ENCODE results near the gene B4GALT6. TPM values are rescaled to one million over a fixed set of nuclear protein-coding genes. Genes with fewer than 3 reads are reported as not detected.

Gene B4GALT6
- total and polyA plus RNA-seq, 2 of the 4 experiments (the other 2 are of a cell fraction) = 1.1 to 3.9 TPM

DNA sequence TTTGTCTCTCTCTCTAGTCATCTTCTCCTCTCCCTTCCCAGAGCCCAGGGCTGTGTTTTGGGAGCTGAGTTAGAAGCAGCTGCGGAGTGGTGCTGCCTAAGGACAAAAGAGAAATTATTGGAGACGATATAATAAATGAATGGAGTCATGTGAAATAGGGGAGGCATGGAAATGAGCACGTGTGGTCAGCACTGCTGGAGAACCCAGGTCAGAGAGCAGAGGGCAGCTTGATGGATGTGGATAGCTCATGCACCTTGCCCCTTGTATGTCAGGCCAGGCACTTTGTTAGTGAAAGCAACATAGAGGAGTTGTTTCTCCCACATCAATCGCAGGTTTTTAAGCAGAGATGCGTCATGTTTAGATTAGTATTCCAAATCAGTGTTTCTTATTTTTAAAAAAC is 77.0 kb downstream of the B4GALT6 start:
- in situ Hi-C loops (cut with MboI; ENCODE audit: low sequenced_read_pairs) = no loop called here
- WGBS, 2 experiments (ENCODE audit: extremely low coverage in 2 of 2, insufficient read length in 1 of 2) = 20% methylated on average over 1 of the region's 5 CpGs; no CpG with 5 or more reads in 1 of the 2 experiments
- no peak overlapping the region for H2AK5ac ChIP-seq (ENCODE audit: low read depth, low read length)
- no peaks in the 10 kb centered on the region for H3K27me3 ChIP-seq (ENCODE audit: control insufficient read depth, insufficient read depth, low read length)
- H3K4ac ChIP-seq (ENCODE audit: low read depth, low read length) = no peak overlapping the region
- H3K56ac ChIP-seq (ENCODE audit: extremely low read depth, insufficient read depth, low read length) = no peak overlapping the region
- H4K8ac ChIP-seq (ENCODE audit: low read depth in 2 of 2, low read length in 2 of 2) = no peak overlapping the region
- no peak overlapping the region for H3K27ac ChIP-seq (ENCODE audit: insufficient read depth, low read length)
- dilution Hi-C loops (cut with HindIII; ENCODE audit: low sequenced_read_pairs, unreplicated experiment) = no loop called here
- ATAC-seq (ENCODE audit: low read depth) (no peak), DNase-seq (no peak)
- H2BK15ac ChIP-seq (ENCODE audit: low read depth, low read length) = no peak overlapping the region
- no peak overlapping the region for H3K9ac ChIP-seq (ENCODE audit: low read depth, low read length)
- no peak overlapping the region for H4K5ac ChIP-seq (ENCODE audit: low read depth, low read length)
- no peak overlapping the region for H2BK120ac ChIP-seq (ENCODE audit: low read depth, low read length)
- H3K4me2 ChIP-seq (ENCODE audit: low read depth, low read length) = no peak overlapping the region
- TF ChIP-seq RFX5 (IDR thresholded peaks at IDR 0.05; ENCODE audit: low read depth, low read length) (no peak), FOS (IDR thresholded peaks at IDR 0.05; ENCODE audit: low read depth, low read length) (no peak), POLR2A (IDR thresholded peaks at IDR 0.05; ENCODE audit: low read depth, low read length) (no peak), MXI1 (IDR thresholded peaks at IDR 0.05; ENCODE audit: borderline replicate concordance, low read depth, low read length) (no peak), SMC3 (IDR thresholded peaks at IDR 0.05; ENCODE audit: low read depth, low read length) (no peak), CEBPB (IDR thresholded peaks at IDR 0.05; ENCODE audit: low read depth, low read length) (no peak), BHLHE40 (IDR thresholded peaks at IDR 0.05; ENCODE audit: low read depth, low read length) (no peak), RCOR1 (IDR thresholded peaks at IDR 0.05; ENCODE audit: insufficient replicate concordance, low read length) (no peak), MAFK (IDR thresholded peaks at IDR 0.05; ENCODE audit: low read depth, low read length) (no peak)
- TF ChIP-seq, protein P1, sequence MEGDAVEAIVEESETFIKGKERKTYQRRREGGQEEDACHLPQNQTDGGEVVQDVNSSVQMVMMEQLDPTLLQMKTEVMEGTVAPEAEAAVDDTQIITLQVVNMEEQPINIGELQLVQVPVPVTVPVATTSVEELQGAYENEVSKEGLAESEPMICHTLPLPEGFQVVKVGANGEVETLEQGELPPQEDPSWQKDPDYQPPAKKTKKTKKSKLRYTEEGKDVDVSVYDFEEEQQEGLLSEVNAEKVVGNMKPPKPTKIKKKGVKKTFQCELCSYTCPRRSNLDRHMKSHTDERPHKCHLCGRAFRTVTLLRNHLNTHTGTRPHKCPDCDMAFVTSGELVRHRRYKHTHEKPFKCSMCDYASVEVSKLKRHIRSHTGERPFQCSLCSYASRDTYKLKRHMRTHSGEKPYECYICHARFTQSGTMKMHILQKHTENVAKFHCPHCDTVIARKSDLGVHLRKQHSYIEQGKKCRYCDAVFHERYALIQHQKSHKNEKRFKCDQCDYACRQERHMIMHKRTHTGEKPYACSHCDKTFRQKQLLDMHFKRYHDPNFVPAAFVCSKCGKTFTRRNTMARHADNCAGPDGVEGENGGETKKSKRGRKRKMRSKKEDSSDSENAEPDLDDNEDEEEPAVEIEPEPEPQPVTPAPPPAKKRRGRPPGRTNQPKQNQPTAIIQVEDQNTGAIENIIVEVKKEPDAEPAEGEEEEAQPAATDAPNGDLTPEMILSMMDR (conservative IDR thresholded peaks at IDR 0.05; ENCODE audit: low read depth, low read length) = no peak
- TF ChIP-seq, protein P2, sequence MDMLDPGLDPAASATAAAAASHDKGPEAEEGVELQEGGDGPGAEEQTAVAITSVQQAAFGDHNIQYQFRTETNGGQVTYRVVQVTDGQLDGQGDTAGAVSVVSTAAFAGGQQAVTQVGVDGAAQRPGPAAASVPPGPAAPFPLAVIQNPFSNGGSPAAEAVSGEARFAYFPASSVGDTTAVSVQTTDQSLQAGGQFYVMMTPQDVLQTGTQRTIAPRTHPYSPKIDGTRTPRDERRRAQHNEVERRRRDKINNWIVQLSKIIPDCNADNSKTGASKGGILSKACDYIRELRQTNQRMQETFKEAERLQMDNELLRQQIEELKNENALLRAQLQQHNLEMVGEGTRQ (IDR thresholded peaks at IDR 0.05; ENCODE audit: low read depth, low read length) = no peak
- TF ChIP-seq, protein P3, sequence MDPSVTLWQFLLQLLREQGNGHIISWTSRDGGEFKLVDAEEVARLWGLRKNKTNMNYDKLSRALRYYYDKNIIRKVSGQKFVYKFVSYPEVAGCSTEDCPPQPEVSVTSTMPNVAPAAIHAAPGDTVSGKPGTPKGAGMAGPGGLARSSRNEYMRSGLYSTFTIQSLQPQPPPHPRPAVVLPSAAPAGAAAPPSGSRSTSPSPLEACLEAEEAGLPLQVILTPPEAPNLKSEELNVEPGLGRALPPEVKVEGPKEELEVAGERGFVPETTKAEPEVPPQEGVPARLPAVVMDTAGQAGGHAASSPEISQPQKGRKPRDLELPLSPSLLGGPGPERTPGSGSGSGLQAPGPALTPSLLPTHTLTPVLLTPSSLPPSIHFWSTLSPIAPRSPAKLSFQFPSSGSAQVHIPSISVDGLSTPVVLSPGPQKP (IDR thresholded peaks at IDR 0.05; ENCODE audit: borderline replicate concordance, low read depth, low read length) = no peak
- no peak overlapping the region for H2AFZ ChIP-seq (replicated peaks; ENCODE audit: low read length, poor library complexity)
- no peaks in the 10 kb centered on the region for H4K20me1 ChIP-seq (ENCODE audit: insufficient read depth, low read length)
- no peak overlapping the region for H2AK9ac ChIP-seq (replicated peaks; ENCODE audit: low read depth, low read length, poor library complexity)
- intact Hi-C loops (cut with micrococcal nuclease) = no loop called here
- CTCF ChIA-PET = no interaction called here
- H3K79me1 ChIP-seq (ENCODE audit: low read depth in 1 of 2, low read length in 2 of 2) = no peaks in the 10 kb centered on the region
- no peak overlapping the region for H2BK5ac ChIP-seq (ENCODE audit: low read depth, low read length, poor library complexity, severe bottlenecking)
- no peaks in the 10 kb centered on the region for H3K9me1 ChIP-seq (ENCODE audit: insufficient read depth, low read length)
- no peak overlapping the region for H3K18ac ChIP-seq (ENCODE audit: low read depth, low read length)
- H4K91ac ChIP-seq (ENCODE audit: insufficient read depth, low read depth, low read length) = no peak overlapping the region
- H3K23ac ChIP-seq (ENCODE audit: low read depth, low read length) = no peak overlapping the region
- no TSS peak for BruUV-seq (replicated peaks)
- no peaks in the 10 kb centered on the region for H3K9me3 ChIP-seq (ENCODE audit: control insufficient read depth, insufficient read depth, low read length)
- H3K4me1 ChIP-seq (ENCODE audit: control insufficient read depth, insufficient read depth, low read length) = no peaks in the 10 kb centered on the region
- POLR2A ChIA-PET (ENCODE audit: unreplicated experiment) = no interaction called here
- H3K14ac ChIP-seq (replicated peaks; ENCODE audit: low read depth, low read length) = no peak overlapping the region
- H2BK20ac ChIP-seq (ENCODE audit: low read depth, low read length) = no peak overlapping the region
- no peak overlapping the region for H3K4me3 ChIP-seq (ENCODE audit: insufficient read depth, low read depth, low read length)
- H3K36me3 ChIP-seq (ENCODE audit: control insufficient read depth, insufficient read depth, low read length) = no peaks in the 10 kb centered on the region
